Endothelial cell of umbilical vein (primary cell): ENCODE data around the gene HIGD2B. TPM values are rescaled to one million over a fixed set of nuclear protein-coding genes. Genes with fewer than 3 reads are reported as not detected.

Experiments
- BruUV-seq: library from RNA; stranded (reverse); fragments of 400-500 nt; replicated peaks from 2 replicates; lab custom pipeline; 2021; lab: Mats Ljungman, UMichigan
- CTCF ChIA-PET: fragments of 300-600, 350-600 bp; sonication (Branson Sonifier 250); formaldehyde crosslinking; loops from one replicate; lab custom pipeline; 2021; ENCODE audit warnings: antibody characterized with exemption, inconsistent platforms; lab: Charles Lee
- POLR2A ChIA-PET: fragments of 300-600, 350-600 bp; sonication (Branson Sonifier 250); formaldehyde crosslinking; loops from one replicate; lab custom pipeline; 2021; ENCODE audit warnings: antibody characterized with exemption, inconsistent platforms; lab: Charles Lee
- DNase-seq: peaks from one replicate; pipeline ENCODE4 v3.0.0-alpha.2; 2011; ENCODE audit warnings: low read depth, low spot score
- FAIRE-seq: peaks from 2 replicates; lab custom pipeline; 2011; peaks lifted over from hg19 to GRCh38; lab: Jason Lieb, UNC
- H2AFZ ChIP-seq: 2 replicates; pipeline ENCODE4 v1.6.0; 2012; ENCODE audit warnings: low read depth, low read length, control low read depth, inconsistent platforms
- H3K27ac ChIP-seq: 2 replicates; pipeline ENCODE4 v1.5.1; 2011; ENCODE audit warnings: low read depth, mild to moderate bottlenecking, control low read depth, low read length, moderate library complexity; ENCODE audit not compliant: insufficient read depth
- H3K27me3 ChIP-seq, 2 experiments: 2 replicates each; pipeline versions ENCODE4 v1.6.0 to v1.6.1; 2011; ENCODE audit warnings: low read length in 2 of 2, mixed read lengths in 1 of 2; ENCODE audit not compliant: control insufficient read depth in 2 of 2, insufficient read depth in 2 of 2
- H3K36me3 ChIP-seq, 2 experiments: 2 replicates in 1 of 2; 3 replicates in 1 of 2; pipeline ENCODE4 v1.5.1; 2011; ENCODE audit warnings: low read length in 2 of 2, mild to moderate bottlenecking in 1 of 2, moderate library complexity in 1 of 2; ENCODE audit not compliant: control insufficient read depth in 2 of 2, insufficient read depth in 2 of 2; ENCODE audit errors: extremely low read depth in 1 of 2
- H3K4me1 ChIP-seq: 3 replicates; pipeline ENCODE4 v1.5.1; 2011; ENCODE audit warnings: mild to moderate bottlenecking, low read length; ENCODE audit not compliant: control insufficient read depth, insufficient read depth; ENCODE audit errors: extremely low read depth
- H3K4me2 ChIP-seq: 2 replicates; pipeline ENCODE4 v1.6.1; 2011; ENCODE audit warnings: low read length, control low read depth, mixed read lengths; ENCODE audit not compliant: insufficient read depth
- H3K4me3 ChIP-seq, 3 experiments: fragments of 200-600 bp in 1 of 3; sonication (generic), shearing (Covaris generic) in 1 of 3; replicated peaks in 1 of 3; 2 replicates each; pipeline ENCODE4 v1.5.1; 2011 to 2016; ENCODE audit warnings: control low read depth in 3 of 3, low read length in 3 of 3, mild to moderate bottlenecking in 2 of 3, inconsistent platforms in 1 of 3, low read depth in 1 of 3, moderate library complexity in 1 of 3; ENCODE audit not compliant: insufficient read depth in 1 of 3
- H3K79me2 ChIP-seq: 2 replicates; pipeline ENCODE4 v1.6.0; 2012; ENCODE audit warnings: low read length, inconsistent platforms; ENCODE audit not compliant: control insufficient read depth, insufficient read depth
- H3K9ac ChIP-seq: replicated peaks from 2 replicates; pipeline ENCODE3; 2011; ENCODE audit warnings: low read length, control low read depth; ENCODE audit not compliant: insufficient read depth; ENCODE audit errors: extremely low read depth
- H3K9me1 ChIP-seq: replicated peaks from 3 replicates; pipeline ENCODE4 v1.6.0; 2011; ENCODE audit warnings: mild to moderate bottlenecking, low read length; ENCODE audit not compliant: control insufficient read depth, insufficient read depth; ENCODE audit errors: extremely low read depth
- H3K9me3 ChIP-seq: replicated peaks from 2 replicates; pipeline ENCODE4 v1.5.1; 2012; ENCODE audit warnings: low read length, inconsistent platforms; ENCODE audit not compliant: control insufficient read depth, insufficient read depth
- H4K20me1 ChIP-seq: replicated peaks from 2 replicates; pipeline ENCODE3; 2011; ENCODE audit warnings: mild to moderate bottlenecking, low read length; ENCODE audit not compliant: control insufficient read depth, insufficient read depth; ENCODE audit errors: extremely low read depth
- CTCF ChIP-seq, 2 donors: IDR thresholded peaks; 1 replicate in 1 of 2; 2 replicates in 1 of 2; pipeline ENCODE4 v1.5.1; 2011; ENCODE audit warnings: low read length in 2 of 2, mild to moderate bottlenecking in 2 of 2, moderate library complexity in 2 of 2, control low read depth in 1 of 2, inconsistent platforms in 1 of 2, low read depth in 1 of 2; ENCODE audit not compliant: insufficient read depth in 1 of 2; ENCODE audit errors: extremely low read depth in 1 of 2
- EZH2 ChIP-seq: IDR thresholded peaks from 2 replicates; pipeline ENCODE4 v1.6.1; 2012; ENCODE audit warnings: borderline replicate concordance, low read depth, mild to moderate bottlenecking, moderate library complexity, low read length, inconsistent platforms; ENCODE audit not compliant: severe bottlenecking
- FOS ChIP-seq: IDR thresholded peaks from 2 replicates; pipeline ENCODE4 v1.6.1; 2011; ENCODE audit warnings: mild to moderate bottlenecking, low read length, moderate library complexity, borderline replicate concordance; ENCODE audit not compliant: insufficient read depth
- GATA2 ChIP-seq: IDR thresholded peaks from 2 replicates; pipeline ENCODE4 v1.7.0; 2011; ENCODE audit warnings: low read depth, mild to moderate bottlenecking, moderate library complexity, mixed read lengths, low read length; ENCODE audit not compliant: insufficient read length, insufficient read depth
- JUN ChIP-seq: IDR thresholded peaks from 2 replicates; pipeline ENCODE4 v1.6.1; 2011; ENCODE audit warnings: borderline replicate concordance, low read depth; ENCODE audit not compliant: insufficient read length, insufficient read depth
- MAX ChIP-seq: IDR thresholded peaks from 2 replicates; pipeline ENCODE4 v1.6.1; 2011; ENCODE audit not compliant: insufficient read depth, insufficient read length
- MYC ChIP-seq: IDR thresholded peaks from one replicate; pipeline ENCODE4 v1.6.1; 2011; ENCODE audit warnings: mild to moderate bottlenecking, low read depth, low read length
- POLR2A ChIP-seq: IDR thresholded peaks from 2 replicates; pipeline ENCODE4 v1.6.1; 2012; ENCODE audit warnings: low read depth, mild to moderate bottlenecking, control low read depth, low read length
- POLR2AphosphoS5 ChIP-seq: IDR thresholded peaks from 2 replicates; pipeline ENCODE4 v1.6.1; 2012; ENCODE audit warnings: low read depth, mild to moderate bottlenecking, control low read depth, low read length, moderate library complexity; ENCODE audit not compliant: insufficient read depth
- dilution Hi-C: fragments of 300-500 bp; cut with MboI; formaldehyde crosslinking; loops from one replicate; pipeline ENCODE4 v1.15.0; 2019; ENCODE audit warnings: low sequenced_read_pairs; ENCODE audit not compliant: extremely low pct_ligation_motif_present
- intact Hi-C: fragments of 100-400 bp; cut with micrococcal nuclease; formaldehyde crosslinking; loops from one replicate; pipeline ENCODE4 v1.10.0; 2022
- polyA plus RNA-seq, 4 experiments: library from polyadenylated mRNA; depleted of rRNA in 3 of 4; stranded (reverse) in 3 of 4; unstranded in 1 of 4; fragments of >200 nt; gene quantifications; 2 replicates each; pipeline versions ENCODE4 v1.2.1 to v1.2.3, GENCODE V29; 2011 to 2012; ENCODE audit warnings: missing spikeins in 1 of 4
- total RNA-seq: library from RNA; stranded (reverse); gene quantifications from 2 replicates; pipeline ENCODE4 v1.2.3, GENCODE V29; 2021

The HIGD2B gene
- total and polyA plus RNA-seq, 2 donors (not counting 3 experiments of a cell fraction or from before 2014, with no cell fraction given), result not detected

GRCh38 chr15:72688697-72689096 is 2.7 kb upstream of the HIGD2B start:
- POLR2A ChIA-PET, result no interaction called here
- dilution Hi-C loops, result no loop called here

More at GRCh38 chr15:72688697-72689096, 2.7 kb upstream of the HIGD2B start:
- Histone ChIP-seq H3K4me3 (no peak overlapping the region), H4K20me1 (no peaks in the 10 kb centered on the region), H3K27ac (no peak overlapping the region), H3K79me2 (no peaks in the 10 kb centered on the region), H2AFZ (no peak overlapping the region), H3K9me3 (no peaks in the 10 kb centered on the region), H3K9ac (no peak overlapping the region), H3K4me2 (no peak overlapping the region), H3K36me3 (no peaks in the 10 kb centered on the region), H3K9me1 (no peaks in the 10 kb centered on the region), H3K4me1 (peaks cover 9% of the 10 kb centered on the region), H3K27me3 (no peaks in the 10 kb centered on the region)
- CTCF ChIA-PET, result interaction anchor here (1.4 kb wide), 1 partner anchor 34 kb away, joined by 4 read pairs; no protein-coding TSS in a partner anchor
- intact Hi-C loops, result loop anchor here (5.0 kb wide), 2 partner anchors 91 to 94 kb away; partner anchors contain the start of gene ADPGK
- no peak for TF ChIP-seq MYC
- no peak for TF ChIP-seq EZH2
- TF ChIP-seq POLR2AphosphoS5, result no peak
- no peak for TF ChIP-seq FOS
- TF ChIP-seq JUN, result no peak
- no peak for TF ChIP-seq POLR2A
- no peak for TF ChIP-seq GATA2
- TF ChIP-seq CTCF (IDR thresholded peaks at IDR 0.05; ENCODE audit: extremely low read depth in 1 of 2, insufficient read depth in 1 of 2, low read depth in 1 of 2, low read length in 2 of 2), result no peak
- TF ChIP-seq MAX, result no peak
- FAIRE-seq (no peak), DNase-seq (no peak)
- no TSS peak for BruUV-seq
